Stimulated activated CD8-positive, alpha-beta memory T cell treated with anti-CD3 and anti-CD28 coated beads, Interleukin-7, amount 100 ng/mL, for 4 hours (primary cell): ENCODE data around the gene EN1.
A peak's percentile ranks its signal among the peaks of the same experiment; 100 is the strongest.

Source experiments
- DNase-seq, 2 donors: peaks; one replicate each; pipeline ENCODE4 v3.0.0-alpha.2; 2020; ENCODE audit warnings: low read depth in 2 of 2

EN1 gene

DNA sequence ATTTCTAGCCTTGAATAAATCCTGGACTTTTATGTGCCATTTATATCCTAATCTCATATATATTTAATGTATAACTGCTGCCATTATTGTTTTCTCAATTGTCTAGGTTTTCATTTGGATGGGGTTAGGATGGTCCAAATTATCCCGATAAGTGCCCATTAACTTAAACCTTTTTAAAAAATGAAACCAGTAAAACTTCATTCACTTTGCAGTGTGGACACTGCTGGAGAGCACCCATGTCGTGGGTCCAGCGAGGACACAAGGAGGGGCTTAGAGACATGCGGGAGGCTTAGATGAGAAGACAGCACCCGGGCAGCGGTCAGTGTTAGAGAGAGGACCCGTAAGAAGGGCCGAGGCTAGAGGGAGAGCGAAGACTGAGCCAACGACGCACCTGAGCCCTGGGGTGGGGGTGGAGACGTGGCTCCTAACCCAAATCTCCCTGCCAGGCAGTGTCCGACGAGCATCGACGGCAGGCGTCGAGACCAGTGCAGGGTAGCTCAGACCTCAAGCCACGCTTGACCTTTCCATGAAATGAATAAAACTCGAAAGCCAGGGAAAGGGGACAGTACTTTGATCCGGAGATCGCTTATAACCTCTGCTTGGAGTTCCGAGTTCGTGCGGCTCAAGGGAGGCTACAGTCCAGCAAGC, 9.0 kb upstream of the EN1 start:
- no peak for DNase-seq

GRCh38 chr2:118855451-118856279, 8.2 kb upstream of the EN1 start:
- DNase-seq: peak; percentile 55 to 59

DNA sequence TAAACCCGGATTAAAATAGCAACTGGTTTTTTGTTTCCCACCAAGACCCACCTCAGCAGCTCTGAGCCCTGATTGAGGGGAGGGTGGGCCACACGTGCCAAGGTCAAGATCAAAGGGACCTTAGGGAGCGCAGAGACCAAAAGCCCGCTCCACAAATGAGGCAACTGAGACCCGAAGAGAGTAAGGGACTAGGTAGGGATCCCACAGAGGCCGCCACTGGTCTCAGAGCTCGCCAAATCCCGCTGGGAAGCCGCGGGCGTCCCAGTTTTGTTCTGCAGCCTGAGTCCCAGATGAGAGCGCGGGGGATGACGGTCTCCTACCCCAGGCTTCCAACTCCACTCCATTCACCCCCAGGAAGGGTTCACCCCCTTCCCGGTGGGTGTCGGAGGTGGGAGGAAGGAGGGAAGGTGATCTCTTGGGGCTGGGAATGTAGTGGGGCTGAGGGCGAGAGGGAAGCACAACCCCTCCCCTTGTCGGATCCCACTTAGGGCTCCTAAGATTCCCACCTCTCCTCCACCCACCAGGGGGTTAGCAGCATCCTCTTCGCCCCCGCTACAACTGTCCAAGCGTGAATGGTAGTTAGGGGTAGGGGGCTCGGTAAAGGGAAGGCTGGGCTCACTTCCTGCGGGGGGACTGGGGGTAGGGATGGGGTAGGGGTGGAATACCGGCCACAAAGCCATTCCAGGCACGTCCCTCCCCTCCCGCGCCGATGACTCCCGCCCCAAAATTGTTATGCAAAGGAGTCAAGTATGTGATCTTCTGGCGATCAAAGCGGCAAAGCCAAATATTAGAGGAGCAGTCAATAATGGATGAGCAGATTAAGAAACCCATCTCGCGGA, 7.3 kb upstream of the EN1 start:
- no peak for DNase-seq

DNA sequence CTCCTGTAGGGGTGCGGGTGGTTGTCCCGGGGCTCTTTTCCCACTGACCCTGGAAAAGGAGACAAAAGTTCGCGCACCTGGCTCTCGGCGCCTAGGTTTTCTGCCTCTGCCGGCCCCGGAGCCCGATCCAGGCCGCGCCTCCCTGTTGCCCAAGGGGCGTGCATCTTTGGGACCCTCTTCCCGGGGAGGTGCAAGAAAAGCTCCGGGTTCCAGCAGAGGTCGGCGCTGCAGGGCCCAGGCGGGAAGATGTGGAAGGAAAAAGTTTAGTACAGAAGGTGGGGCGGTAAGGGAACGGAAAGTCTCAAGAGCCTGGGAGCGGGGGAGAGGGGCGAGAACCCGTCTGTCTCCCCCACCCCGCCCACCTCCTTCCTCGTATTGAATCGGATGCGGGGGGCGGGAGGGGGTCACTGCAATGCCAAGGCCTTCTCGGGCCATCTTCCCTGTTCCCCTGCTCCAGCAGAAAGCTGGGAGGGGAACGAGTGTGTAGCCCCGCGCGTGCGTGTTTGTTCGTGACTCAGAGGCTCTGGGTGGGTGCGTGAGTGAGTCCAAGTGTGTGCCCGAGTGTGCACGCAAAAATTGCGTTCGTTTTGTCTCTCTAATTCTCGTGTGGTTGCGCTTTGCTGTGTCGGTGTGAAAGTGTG, 6.3 kb upstream of the EN1 start:
- DNase-seq: no peak

GRCh38 chr2:118853129-118853640, 5.7 kb upstream of the EN1 start:
- no peak for DNase-seq

DNA sequence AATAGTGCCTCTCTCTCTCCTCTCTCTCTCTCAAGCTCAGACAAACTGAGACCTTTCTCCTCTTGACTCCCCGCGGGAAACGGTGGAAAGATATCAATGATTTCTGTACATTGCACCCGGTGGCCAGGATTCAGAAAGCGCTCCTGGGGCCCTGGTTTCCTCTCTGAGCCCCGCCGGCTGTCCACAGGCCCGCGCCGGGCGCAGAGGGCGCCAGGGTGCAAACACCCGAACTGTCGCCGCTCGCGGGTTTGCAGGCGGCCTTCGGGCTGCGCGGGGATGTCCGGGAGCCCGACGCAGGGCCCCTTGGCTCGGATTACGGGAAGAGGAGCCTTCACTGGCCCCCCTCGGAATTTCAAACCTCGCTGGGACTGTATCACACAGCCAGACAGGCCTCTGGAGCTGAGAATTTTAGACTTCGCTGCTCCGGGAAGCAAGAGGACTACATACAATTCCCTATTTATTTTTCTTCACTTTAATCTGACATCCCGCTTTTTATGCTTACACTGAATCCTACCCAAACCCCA, 5.2 kb upstream of the EN1 start:
- DNase-seq: no peak

- no peak for DNase-seq
Measured at GRCh38 chr2:118851650-118852049, 4.2 kb upstream of the EN1 start.

GRCh38 chr2:118850901-118851415, 3.5 kb upstream of the EN1 start:
- DNase-seq: no peak

DNA sequence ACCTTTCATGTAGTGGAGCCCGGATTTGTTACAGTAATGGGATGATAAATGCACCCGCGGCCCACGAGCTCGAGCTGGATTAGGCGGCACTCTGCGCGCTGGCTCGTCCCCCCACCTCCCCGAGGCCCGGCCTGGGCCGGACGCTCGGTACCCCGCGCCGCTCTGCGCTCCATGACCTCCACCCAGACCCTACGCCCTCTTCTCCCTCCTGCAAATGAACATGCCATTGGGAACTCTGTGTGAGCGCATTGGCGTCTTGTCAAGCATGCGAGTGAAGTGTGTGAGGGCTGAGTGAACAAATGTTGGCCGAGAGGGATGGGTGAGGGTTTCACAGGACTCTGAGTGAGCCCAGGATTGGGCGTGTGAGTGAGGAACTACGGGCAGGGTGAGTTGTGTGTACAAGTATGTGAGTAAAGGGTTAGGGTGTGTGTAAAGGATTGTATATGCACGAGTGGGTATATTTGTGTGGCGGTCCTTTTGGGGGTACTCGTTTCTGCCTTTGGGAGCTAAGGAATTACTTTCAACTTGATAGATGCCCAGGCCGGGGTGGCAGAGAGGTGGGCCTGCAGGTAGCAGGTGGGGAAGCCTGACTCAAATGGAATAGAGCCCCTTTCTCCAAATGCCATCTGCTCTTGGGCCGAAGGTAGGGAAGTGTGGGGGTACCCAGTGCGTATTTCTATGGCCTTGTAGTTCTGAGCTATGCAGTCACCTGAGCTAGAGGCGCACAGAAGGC, 2.9 kb upstream of the EN1 start:
- no peak for DNase-seq

- no peak for DNase-seq
Measured at GRCh38 chr2:118849226-118850167, 2.0 kb upstream of the EN1 start.

GRCh38 chr2:118848381-118849225, 1.2 kb upstream of the EN1 start:
- no peak for DNase-seq

- DNase-seq: no peak
Measured at GRCh38 chr2:118847762-118848172, 319 bp upstream of the EN1 start.

DNA sequence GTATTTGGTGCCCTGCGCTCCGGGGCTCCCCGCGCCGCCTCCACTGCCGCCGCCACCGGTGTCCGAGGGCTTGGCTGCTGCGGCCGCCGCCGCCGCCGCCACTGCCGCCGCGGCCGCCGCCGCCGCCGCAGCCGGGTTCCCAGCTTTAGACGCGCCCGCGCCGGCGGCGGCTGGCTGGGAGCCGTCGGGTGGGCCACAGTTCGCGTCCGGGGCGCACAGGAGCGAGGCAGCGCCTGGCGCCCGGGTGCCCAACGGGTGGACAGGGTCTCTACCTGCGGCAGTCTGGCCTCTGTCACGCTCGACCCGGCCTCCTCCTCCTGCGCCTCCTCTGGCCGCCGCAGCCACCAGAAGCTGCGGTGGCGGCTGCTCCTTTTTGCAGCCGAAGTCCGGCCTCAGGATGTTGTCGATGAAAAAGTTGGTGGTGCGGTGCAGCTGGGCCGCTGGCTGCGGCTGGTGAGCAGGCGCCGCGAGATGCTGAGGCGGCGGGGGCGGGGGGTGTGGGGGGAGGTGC, 951 bp downstream of the EN1 start:
- DNase-seq: no peak

DNA sequence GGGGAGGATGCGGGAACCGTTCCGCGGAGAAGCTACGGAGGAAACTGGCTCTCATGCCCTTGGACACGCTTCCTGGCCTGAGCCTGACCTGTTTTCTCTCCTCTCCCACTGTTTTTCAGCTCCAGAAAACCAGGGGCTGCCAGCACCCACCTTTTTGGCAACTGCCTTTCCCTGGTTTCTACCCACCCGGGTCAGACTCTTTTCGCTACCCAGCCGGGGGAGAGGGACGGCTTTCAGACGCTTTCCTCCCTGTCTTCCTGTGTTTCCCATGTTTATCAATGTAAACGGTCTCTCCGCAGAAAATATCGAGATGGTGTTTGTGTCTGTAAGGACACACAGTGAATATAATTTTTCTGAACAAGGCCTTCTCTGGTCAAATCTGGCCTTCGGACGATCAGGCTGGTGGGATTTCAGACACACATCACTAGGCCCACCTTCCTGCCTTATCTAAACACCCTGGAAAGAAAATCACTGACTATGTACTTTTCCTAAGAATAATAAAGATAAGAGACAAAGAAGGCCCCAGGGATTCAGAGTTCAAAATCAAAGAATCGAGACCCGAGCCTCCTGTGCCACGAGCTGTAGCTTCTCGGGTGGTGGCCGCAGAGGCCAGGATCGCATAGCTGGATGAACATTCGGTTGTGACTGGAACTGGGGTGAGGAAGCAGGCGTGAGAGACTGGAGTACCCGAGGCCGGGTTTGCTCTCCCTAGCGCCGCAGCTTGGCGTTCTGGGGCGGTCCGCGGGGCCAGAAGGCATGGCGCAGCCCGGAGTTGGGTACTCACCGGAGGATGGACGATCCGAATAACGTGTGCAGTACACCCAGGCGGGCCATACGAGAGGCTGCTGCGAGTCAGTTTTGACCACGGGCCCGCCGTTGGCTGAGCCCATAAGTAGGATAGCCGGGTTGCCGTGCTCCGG, 1.7 kb downstream of the EN1 start:
- no peak for DNase-seq

GRCh38 chr2:118845005-118845521, 2.4 kb downstream of the EN1 start:
- no peak for DNase-seq

GRCh38 chr2:118844261-118845004, 3.0 kb downstream of the EN1 start:
- DNase-seq: no peak
